HEK293 (cell line): ENCODE data around the gene YOD1.
A peak's percentile ranks its signal among the peaks of the same experiment; 100 is the strongest.

ENCODE experiments used
- CTCF ChIA-PET: fragments of 350-600 bp; formaldehyde crosslinking; extraction: SDS; loops from one replicate; lab custom pipeline; 2021; ENCODE audit warnings: antibody characterized with exemption; lab: Yijun Ruan, JAX
- POLR2A ChIA-PET: fragments of 300-600 bp; formaldehyde crosslinking; extraction: SDS; loops from one replicate; lab custom pipeline; 2020; ENCODE audit warnings: antibody characterized with exemption, inconsistent platforms; lab: Yijun Ruan, JAX
- H3K27ac ChIP-seq: fragments of 200-500 bp; sonication (Bioruptor generic); 2 replicates; pipeline ENCODE4 v1.5.1; 2014; ENCODE audit warnings: low read depth, low read length, control low read depth, inconsistent platforms; ENCODE audit errors: extremely low read depth
- H3K36me3 ChIP-seq, 2 experiments: fragments of 200-500 bp in 1 of 2; sonication (Bioruptor generic) in 1 of 2; 1 replicate in 1 of 2; 2 replicates in 1 of 2; pipeline ENCODE4 v1.5.1; 2014 to 2017; ENCODE audit warnings: inconsistent platforms in 2 of 2, low read length in 2 of 2; ENCODE audit not compliant: control insufficient read depth in 2 of 2, insufficient read depth in 1 of 2
- H3K4me1 ChIP-seq: fragments of 200-500 bp; sonication (Bioruptor generic); 2 replicates; pipeline ENCODE4 v1.5.1; 2014; ENCODE audit warnings: mild to moderate bottlenecking, low read length, inconsistent platforms; ENCODE audit not compliant: control insufficient read depth, insufficient read depth
- H3K4me3 ChIP-seq: 2 replicates; pipeline ENCODE4 v1.5.1; 2011; ENCODE audit warnings: low read depth, mild to moderate bottlenecking, control low read depth, low read length, moderate library complexity
- H3K9me3 ChIP-seq: fragments of 200-500 bp; sonication (Bioruptor generic); 2 replicates; pipeline ENCODE4 v1.5.1; 2014; ENCODE audit warnings: low read depth, low read length, inconsistent platforms; ENCODE audit not compliant: control insufficient read depth, insufficient read depth
- CTCF ChIP-seq: fragments of 450-650 bp; formaldehyde crosslinking; IDR thresholded peaks from 2 replicates; pipeline ENCODE4 v1.5.1; 2016; ENCODE audit warnings: missing biosample characterization, missing genetic modification characterization
- EGR2 ChIP-seq: fragments of 450-650 bp; formaldehyde crosslinking; IDR thresholded peaks from 2 replicates; pipeline ENCODE4 v1.5.1; 2016; ENCODE audit warnings: low read depth, missing biosample characterization, missing genetic modification characterization
- KLF1 ChIP-seq: fragments of 450-650 bp; formaldehyde crosslinking; IDR thresholded peaks from 2 replicates; pipeline ENCODE4 v1.5.1; 2016; ENCODE audit warnings: missing biosample characterization, missing genetic modification characterization
- PRDM1 ChIP-seq: fragments of 450-650 bp; formaldehyde crosslinking; IDR thresholded peaks from 2 replicates; pipeline ENCODE4; 2016; ENCODE audit warnings: missing biosample characterization, missing genetic modification characterization
- PRDM10 ChIP-seq: fragments of 450-650 bp; formaldehyde crosslinking; IDR thresholded peaks from 2 replicates; pipeline ENCODE4 v1.5.1; 2016; ENCODE audit warnings: missing biosample characterization, missing genetic modification characterization
- SCRT1 ChIP-seq: fragments of 450-650 bp; formaldehyde crosslinking; IDR thresholded peaks from 2 replicates; pipeline ENCODE4 v1.5.1; 2016; ENCODE audit warnings: missing biosample characterization, missing genetic modification characterization, borderline replicate concordance
- SCRT2 ChIP-seq: fragments of 450-650 bp; formaldehyde crosslinking; IDR thresholded peaks from 2 replicates; pipeline ENCODE4 v1.5.1; 2016; ENCODE audit warnings: missing biosample characterization, missing genetic modification characterization
- ZFHX2 ChIP-seq: fragments of 450-650 bp; formaldehyde crosslinking; conservative IDR thresholded peaks from 2 replicates; pipeline ENCODE4 v1.5.1; 2016; ENCODE audit warnings: missing biosample characterization, missing genetic modification characterization
- ZFP41 ChIP-seq: fragments of 450-650 bp; formaldehyde crosslinking; IDR thresholded peaks from 2 replicates; pipeline ENCODE4 v1.5.1; 2016; ENCODE audit warnings: missing biosample characterization, missing genetic modification characterization, borderline replicate concordance
- ZNF112 ChIP-seq: fragments of 450-650 bp; formaldehyde crosslinking; IDR thresholded peaks from 2 replicates; pipeline ENCODE4 v1.5.0; 2017; ENCODE audit warnings: missing biosample characterization, missing genetic modification characterization
- ZNF133 ChIP-seq: fragments of 450-650 bp; formaldehyde crosslinking; IDR thresholded peaks from 2 replicates; pipeline ENCODE4 v1.5.1; 2016; ENCODE audit warnings: missing biosample characterization, missing genetic modification characterization
- ZNF248 ChIP-seq: fragments of 450-650 bp; formaldehyde crosslinking; IDR thresholded peaks from 2 replicates; pipeline ENCODE4 v1.5.1; 2017; ENCODE audit warnings: missing biosample characterization, missing genetic modification characterization
- ZNF335 ChIP-seq: fragments of 450-650 bp; formaldehyde crosslinking; conservative IDR thresholded peaks from 2 replicates; pipeline ENCODE4 v1.5.1; 2016; ENCODE audit warnings: missing biosample characterization, missing genetic modification characterization
- ZNF341 ChIP-seq: fragments of 450-650 bp; formaldehyde crosslinking; IDR thresholded peaks from 2 replicates; pipeline ENCODE4; 2016; ENCODE audit warnings: low read depth, missing biosample characterization, missing genetic modification characterization
- ZNF366 ChIP-seq: fragments of 450-650 bp; formaldehyde crosslinking; conservative IDR thresholded peaks from 2 replicates; pipeline ENCODE4 v1.5.1; 2016; ENCODE audit warnings: missing biosample characterization, missing genetic modification characterization
- ZNF416 ChIP-seq: fragments of 450-650 bp; formaldehyde crosslinking; IDR thresholded peaks from 2 replicates; pipeline ENCODE4 v1.5.1; 2016; ENCODE audit warnings: missing biosample characterization, missing genetic modification characterization
- ZNF48 ChIP-seq: fragments of 450-650 bp; formaldehyde crosslinking; IDR thresholded peaks from 2 replicates; pipeline ENCODE4 v1.5.1; 2016; ENCODE audit warnings: missing biosample characterization, missing genetic modification characterization
- ZNF513 ChIP-seq: fragments of 450-650 bp; IDR thresholded peaks from 2 replicates; pipeline ENCODE4 v1.5.1; 2018; ENCODE audit warnings: missing biosample characterization, missing genetic modification characterization
- ZNF544 ChIP-seq: fragments of 450-650 bp; formaldehyde crosslinking; IDR thresholded peaks from 2 replicates; pipeline ENCODE4 v1.5.0; 2017; ENCODE audit warnings: missing biosample characterization, missing genetic modification characterization
- ZNF654 ChIP-seq: fragments of 450-650 bp; formaldehyde crosslinking; IDR thresholded peaks from 2 replicates; pipeline ENCODE4 v1.5.1; 2016; ENCODE audit warnings: low read depth, missing biosample characterization, missing genetic modification characterization
- ZNF837 ChIP-seq: fragments of 450-650 bp; formaldehyde crosslinking; IDR thresholded peaks from 2 replicates; pipeline ENCODE4 v1.5.1; 2016; ENCODE audit warnings: missing biosample characterization, missing genetic modification characterization

Gene YOD1

GRCh38 chr1:207084701-207085180, 33.7 kb upstream of the YOD1 start:
- POLR2A ChIA-PET: interaction anchor here (1.1 kb wide), 1 partner anchor 237 kb away, joined by 3 read pairs; the partner anchor contains the start of gene CD55
- TF ChIP-seq CTCF: peak; percentile 60
- peak; percentile 99 for TF ChIP-seq SCRT2 (tag by site-specific recombination)
- TF ChIP-seq EGR2: peak; percentile 43; the same call in 1 of the 2 replicates
- TF ChIP-seq ZNF48: no peak
- TF ChIP-seq PRDM1 (tag by site-specific recombination): no peak
- no peak for TF ChIP-seq ZNF133 (tag by site-specific recombination)
- no peak for TF ChIP-seq ZNF544 (tag by site-specific recombination)
- TF ChIP-seq ZNF248: no peak
- TF ChIP-seq ZNF513: no peak
- peak; percentile 42 for TF ChIP-seq ZNF335 (tag by site-specific recombination)
- TF ChIP-seq ZFP41 (tag by site-specific recombination): no peak
- no peak for TF ChIP-seq ZNF416 (tag by site-specific recombination)
- no peak for TF ChIP-seq ZNF837 (tag by site-specific recombination)
- no peak for TF ChIP-seq ZNF366 (tag by site-specific recombination)
- TF ChIP-seq ZNF341 (tag by site-specific recombination): 0 out of 2 replicates have a peak, but pooled peaks have one; percentile 20
- peak; percentile 95 for TF ChIP-seq SCRT1 (tag by site-specific recombination)
- peak; percentile 22; the same call in 1 of the 2 replicates for TF ChIP-seq PRDM10 (tag by site-specific recombination)
- no peak for TF ChIP-seq ZNF112 (tag by site-specific recombination)
- peak; percentile 31; the same call in 1 of the 2 replicates for TF ChIP-seq ZFHX2 (tag by site-specific recombination)
- no peak for TF ChIP-seq KLF1 (tag by site-specific recombination)
- peak; percentile 59 for TF ChIP-seq ZNF654 (tag by site-specific recombination)
- H3K4me1 ChIP-seq: no peaks in the 10 kb centered on the region
- no peaks in the 10 kb centered on the region for H3K9me3 ChIP-seq
- no peak overlapping the region for H3K27ac ChIP-seq
- no peaks in the 10 kb centered on the region for H3K36me3 ChIP-seq
- H3K4me3 ChIP-seq: no peak overlapping the region
- CTCF ChIA-PET: interaction anchor here (0.6 to 3.5 kb wide), 19 partner anchors 9 to 438 kb away, joined by 3 to 42 read pairs (median 4); partner anchors contain the start of gene PFKFB2
